Measurements from ENCODE around the gene PRKG1. TPM values are rescaled to one million over a fixed set of nuclear protein-coding genes. Genes with fewer than 3 reads are reported as not detected.

Gene PRKG1
- total and polyA plus RNA-seq, 2 donors (not counting 1 experiment from before 2014, with no cell fraction given): not detected

DNA sequence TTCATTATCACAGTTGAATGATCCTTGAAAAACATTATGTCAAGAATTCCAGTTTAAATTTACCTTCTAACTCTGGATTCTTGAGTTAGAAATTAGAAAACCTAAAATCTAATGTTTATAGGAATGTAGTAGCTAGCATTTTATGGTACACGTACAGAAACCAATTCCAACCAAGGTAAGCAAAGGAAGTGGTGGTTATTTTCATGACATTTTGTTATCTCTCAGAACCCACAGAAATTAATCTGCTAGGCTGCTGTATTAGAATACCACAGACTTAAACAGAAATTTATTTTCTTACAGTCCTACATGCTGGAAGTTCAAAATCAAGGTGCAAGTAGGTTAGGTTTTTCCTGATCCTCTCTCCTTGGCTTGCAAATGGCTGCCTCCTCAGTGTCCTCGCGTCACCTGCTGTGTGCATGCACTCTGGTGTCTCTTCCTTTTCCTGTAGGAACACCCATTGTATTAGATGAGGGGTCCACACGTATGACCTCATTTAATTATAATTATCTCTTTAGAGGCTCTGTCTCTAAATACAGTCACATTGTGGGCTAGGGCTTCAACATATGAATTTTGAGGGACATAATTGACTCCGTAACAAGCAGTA is 633.6 kb downstream of the PRKG1 start:
- H3K4me2 ChIP-seq (replicated peaks; ENCODE audit: low read depth, low read length, poor library complexity, severe bottlenecking): no peak overlapping the region
- POLR2A ChIA-PET: no interaction called here
- peaks cover 0 to 3% (median 0%) of the 10 kb centered on the region in 4 experiments for H3K27me3 ChIP-seq (replicated peaks in 1 of 4; ENCODE audit: control extremely low read depth in 1 of 4, control insufficient read depth in 3 of 4, insufficient read depth in 4 of 4, low read length in 3 of 4)
- H3K9me3 ChIP-seq (ENCODE audit: control extremely low read depth in 1 of 3, control insufficient read depth in 2 of 3, insufficient read depth in 1 of 3, low read length in 2 of 3): no peaks in the 10 kb centered on the region
- no peaks in the 10 kb centered on the region for H4K20me1 ChIP-seq (ENCODE audit: control insufficient read depth, insufficient read depth, low read length, poor library complexity, severe bottlenecking)
- no peak overlapping the region for H3K27ac ChIP-seq (ENCODE audit: low read length in 2 of 2)
- Mint-ChIP-seq H3K4me1 (no peaks in the 10 kb centered on the region), H3K27me3 (peaks cover 12% of the 10 kb centered on the region), H3K4me3 (no peak overlapping the region), H3K9me3 (ENCODE audit: insufficient read depth) (no peaks in the 10 kb centered on the region), H3K27ac (no peak overlapping the region)
- TF ChIP-seq, protein P1, sequence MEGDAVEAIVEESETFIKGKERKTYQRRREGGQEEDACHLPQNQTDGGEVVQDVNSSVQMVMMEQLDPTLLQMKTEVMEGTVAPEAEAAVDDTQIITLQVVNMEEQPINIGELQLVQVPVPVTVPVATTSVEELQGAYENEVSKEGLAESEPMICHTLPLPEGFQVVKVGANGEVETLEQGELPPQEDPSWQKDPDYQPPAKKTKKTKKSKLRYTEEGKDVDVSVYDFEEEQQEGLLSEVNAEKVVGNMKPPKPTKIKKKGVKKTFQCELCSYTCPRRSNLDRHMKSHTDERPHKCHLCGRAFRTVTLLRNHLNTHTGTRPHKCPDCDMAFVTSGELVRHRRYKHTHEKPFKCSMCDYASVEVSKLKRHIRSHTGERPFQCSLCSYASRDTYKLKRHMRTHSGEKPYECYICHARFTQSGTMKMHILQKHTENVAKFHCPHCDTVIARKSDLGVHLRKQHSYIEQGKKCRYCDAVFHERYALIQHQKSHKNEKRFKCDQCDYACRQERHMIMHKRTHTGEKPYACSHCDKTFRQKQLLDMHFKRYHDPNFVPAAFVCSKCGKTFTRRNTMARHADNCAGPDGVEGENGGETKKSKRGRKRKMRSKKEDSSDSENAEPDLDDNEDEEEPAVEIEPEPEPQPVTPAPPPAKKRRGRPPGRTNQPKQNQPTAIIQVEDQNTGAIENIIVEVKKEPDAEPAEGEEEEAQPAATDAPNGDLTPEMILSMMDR (IDR thresholded peaks at IDR 0.05): no peak
- TF ChIP-seq EZH2 (IDR thresholded peaks at IDR 0.05; ENCODE audit: borderline replicate concordance, insufficient read depth, low read depth, low read length, poor library complexity, severe bottlenecking): no peak
- no peak overlapping the region for H3K9ac ChIP-seq (ENCODE audit: low read length)
- no peak for ATAC-seq (ENCODE audit: low read depth)
- H3K4me3 ChIP-seq (ENCODE audit: control extremely low read depth in 1 of 5, extremely low read depth in 1 of 5, insufficient read depth in 1 of 5, low read depth in 2 of 5, low read length in 4 of 5): no peak overlapping the region
- CTCF ChIA-PET: no interaction called here
- no peaks in the 10 kb centered on the region for H3K36me3 ChIP-seq (replicated peaks in 1 of 2; ENCODE audit: control extremely low read depth in 1 of 2, control insufficient read depth in 1 of 2, extremely low read depth in 1 of 2, insufficient read depth in 2 of 2, low read length in 1 of 2)
- WGBS (ENCODE audit: insufficient coverage): no CpG with 5 or more reads among the region's 5 CpGs
- H3K4me1 ChIP-seq (ENCODE audit: control insufficient read depth in 2 of 2, insufficient read depth in 2 of 2, low read length in 2 of 2): no peaks in the 10 kb centered on the region
- no peak for DNase-seq
- H2AFZ ChIP-seq (ENCODE audit: insufficient read depth, low read depth, low read length, poor library complexity, severe bottlenecking): no peak overlapping the region
- intact Hi-C loops (cut with micrococcal nuclease): no loop called here
- H3K79me2 ChIP-seq (ENCODE audit: control insufficient read depth, insufficient read depth, low read length): no peaks in the 10 kb centered on the region

DNA sequence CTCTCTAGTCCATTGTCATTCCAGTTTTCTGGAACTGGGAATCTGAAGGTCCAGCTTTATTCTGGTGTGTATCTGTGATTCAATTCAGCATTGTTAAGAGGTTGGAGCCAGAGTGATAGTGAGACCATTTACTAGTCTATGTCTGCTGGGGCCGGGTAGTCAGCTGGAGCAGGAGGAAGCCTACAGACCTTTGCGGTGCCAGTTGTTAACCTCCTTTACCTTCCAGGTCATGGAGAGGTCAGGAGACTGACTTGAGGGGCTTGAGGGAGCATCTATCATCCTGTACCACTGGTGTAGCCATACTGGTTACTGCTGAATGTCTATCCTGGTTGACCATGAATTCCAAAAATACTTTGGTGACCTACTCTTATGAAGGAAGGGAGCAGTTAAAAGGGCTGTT is 634.3 kb downstream of the PRKG1 start:
- no peaks in the 10 kb centered on the region for H3K4me1 Mint-ChIP-seq
- Histone ChIP-seq H3K79me2 (ENCODE audit: control insufficient read depth, insufficient read depth, low read length) (no peaks in the 10 kb centered on the region), H3K9me3 (ENCODE audit: control extremely low read depth in 1 of 3, control insufficient read depth in 2 of 3, insufficient read depth in 1 of 3, low read length in 2 of 3) (no peaks in the 10 kb centered on the region), H3K4me1 (ENCODE audit: control insufficient read depth in 2 of 2, insufficient read depth in 2 of 2, low read length in 2 of 2) (no peaks in the 10 kb centered on the region), H3K4me2 (replicated peaks; ENCODE audit: low read depth, low read length, poor library complexity, severe bottlenecking) (no peak overlapping the region), H3K27ac (ENCODE audit: low read length in 2 of 2) (no peak overlapping the region), H3K4me3 (ENCODE audit: control extremely low read depth in 1 of 5, extremely low read depth in 1 of 5, insufficient read depth in 1 of 5, low read depth in 2 of 5, low read length in 4 of 5) (no peak overlapping the region), H4K20me1 (ENCODE audit: control insufficient read depth, insufficient read depth, low read length, poor library complexity, severe bottlenecking) (no peaks in the 10 kb centered on the region), H3K9ac (ENCODE audit: low read length) (no peak overlapping the region), H3K36me3 (replicated peaks in 1 of 2; ENCODE audit: control extremely low read depth in 1 of 2, control insufficient read depth in 1 of 2, extremely low read depth in 1 of 2, insufficient read depth in 2 of 2, low read length in 1 of 2) (no peaks in the 10 kb centered on the region), H3K27me3 (replicated peaks in 1 of 4; ENCODE audit: control extremely low read depth in 1 of 4, control insufficient read depth in 3 of 4, insufficient read depth in 4 of 4, low read length in 3 of 4) (peaks cover 0 to 3% (median 0%) of the 10 kb centered on the region in 4 experiments), H2AFZ (ENCODE audit: insufficient read depth, low read depth, low read length, poor library complexity, severe bottlenecking) (no peak overlapping the region)
- H3K4me3 Mint-ChIP-seq: no peak overlapping the region
- intact Hi-C loops (cut with micrococcal nuclease): no loop called here
- TF ChIP-seq EZH2 (IDR thresholded peaks at IDR 0.05; ENCODE audit: borderline replicate concordance, insufficient read depth, low read depth, low read length, poor library complexity, severe bottlenecking): no peak
- TF ChIP-seq, protein P1 (IDR thresholded peaks at IDR 0.05): no peak
- POLR2A ChIA-PET: no interaction called here
- no peaks in the 10 kb centered on the region for H3K9me3 Mint-ChIP-seq (ENCODE audit: insufficient read depth)
- H3K27me3 Mint-ChIP-seq: peaks cover 12% of the 10 kb centered on the region
- CTCF ChIA-PET: no interaction called here
- DNase-seq (no peak), ATAC-seq (ENCODE audit: low read depth) (no peak)
- WGBS (ENCODE audit: insufficient coverage): 100% methylated on average over 2 of the region's 2 CpGs
- H3K27ac Mint-ChIP-seq: no peak overlapping the region

All from B cell (primary cell).